Activated T-cell treated with anti-CD3 and anti-CD28 coated beads, Interleukin-2, amount 50 U/mL, for 24 hours (primary cell): ENCODE results near the gene LYSMD4.
A peak's percentile ranks its signal among the peaks of the same experiment; 100 is the strongest.

Source experiments
- DNase-seq: peaks from one replicate; pipeline ENCODE4 v3.0.0-alpha.2; 2020
- H3K27ac Mint-ChIP-seq: 2 replicates; pipeline ENCODE4 v1.8.0; 2020; ENCODE audit warnings: mild to moderate bottlenecking, mixed read lengths
- H3K27me3 Mint-ChIP-seq: 2 replicates; pipeline ENCODE4 v1.8.0; 2020; ENCODE audit warnings: mixed read lengths
- H3K36me3 Mint-ChIP-seq: 2 replicates; pipeline ENCODE4 v1.8.0; 2020; ENCODE audit warnings: low read depth, mixed read lengths
- H3K4me1 Mint-ChIP-seq: 2 replicates; pipeline ENCODE4 v1.8.0; 2020; ENCODE audit warnings: low read depth, mixed read lengths
- H3K4me3 Mint-ChIP-seq: 2 replicates; pipeline ENCODE4 v1.8.0; 2020; ENCODE audit warnings: mild to moderate bottlenecking, moderate library complexity, mixed read lengths
- H3K9me3 Mint-ChIP-seq: 2 replicates; pipeline ENCODE4 v1.8.0; 2020; ENCODE audit warnings: mixed read lengths

The LYSMD4 gene

DNA sequence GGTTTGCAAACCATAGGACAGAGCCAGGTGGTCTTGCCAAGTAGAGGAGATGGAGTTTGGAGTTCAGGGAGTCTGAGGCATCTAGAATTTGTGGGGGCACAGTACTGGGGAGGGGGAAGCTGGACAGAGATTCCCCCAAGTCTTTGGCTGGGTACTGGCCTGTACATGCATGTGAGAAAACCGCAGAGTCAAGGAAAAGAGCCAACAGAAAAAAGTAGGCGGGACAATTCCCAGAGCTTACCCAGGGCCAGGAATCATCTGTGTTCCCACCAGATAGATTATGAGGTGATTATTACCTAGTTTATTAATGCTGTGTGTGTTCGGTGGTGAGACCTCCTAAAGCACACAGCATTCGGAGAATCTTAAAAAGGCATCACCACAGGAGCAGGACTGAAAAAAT, 11.3 kb downstream of the LYSMD4 start:
- H3K4me1 Mint-ChIP-seq: peaks cover 43% of the 10 kb centered on the region

DNA sequence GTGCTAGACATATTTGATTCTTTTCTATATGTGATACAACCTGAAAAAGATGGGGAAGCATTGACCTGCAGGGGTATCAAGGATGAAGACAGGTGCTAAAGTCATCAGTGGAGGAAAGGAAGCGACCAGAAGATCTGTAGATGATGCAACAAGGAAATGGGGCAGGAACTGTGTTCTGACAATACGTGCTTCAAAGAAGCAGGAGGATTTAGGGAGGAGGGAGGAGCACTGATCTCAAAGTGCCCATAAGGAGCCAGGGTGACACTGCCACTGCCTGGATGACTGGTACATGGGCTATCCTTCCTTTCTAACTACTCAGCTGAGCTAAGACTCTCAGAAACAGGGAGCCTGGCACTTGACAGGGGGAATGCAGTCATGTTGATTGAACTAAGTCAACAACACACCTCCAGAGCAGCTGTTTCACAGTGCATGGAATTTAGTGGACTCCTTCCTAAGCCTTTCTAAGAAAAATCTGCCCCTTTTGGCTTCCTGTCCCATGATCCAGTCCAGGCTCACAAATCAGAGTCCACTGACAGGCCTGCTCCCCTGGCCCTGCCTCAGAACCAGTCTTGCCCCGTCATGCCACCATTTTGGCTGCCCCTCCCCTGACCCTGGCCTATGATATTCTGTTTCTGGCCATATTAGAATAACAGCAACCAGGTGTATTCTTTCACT, 12.0 kb downstream of the LYSMD4 start:
- H3K9me3 Mint-ChIP-seq: no peaks in the 10 kb centered on the region
- peaks cover 2% of the 10 kb centered on the region for H3K36me3 Mint-ChIP-seq
- H3K27me3 Mint-ChIP-seq: no peaks in the 10 kb centered on the region
- no peak for DNase-seq
- H3K4me1 Mint-ChIP-seq: peaks cover 43% of the 10 kb centered on the region
- H3K27ac Mint-ChIP-seq: peak overlapping the region; percentile 79
- no peak overlapping the region for H3K4me3 Mint-ChIP-seq

More for the DNA sequence above, 11.3 kb downstream of the LYSMD4 start:
- H3K9me3 Mint-ChIP-seq: no peaks in the 10 kb centered on the region
- H3K27me3 Mint-ChIP-seq: no peaks in the 10 kb centered on the region
- peak overlapping the region; percentile 23 for H3K27ac Mint-ChIP-seq
- no peak for DNase-seq
- no peak overlapping the region for H3K4me3 Mint-ChIP-seq
- no peaks in the 10 kb centered on the region for H3K36me3 Mint-ChIP-seq

DNA sequence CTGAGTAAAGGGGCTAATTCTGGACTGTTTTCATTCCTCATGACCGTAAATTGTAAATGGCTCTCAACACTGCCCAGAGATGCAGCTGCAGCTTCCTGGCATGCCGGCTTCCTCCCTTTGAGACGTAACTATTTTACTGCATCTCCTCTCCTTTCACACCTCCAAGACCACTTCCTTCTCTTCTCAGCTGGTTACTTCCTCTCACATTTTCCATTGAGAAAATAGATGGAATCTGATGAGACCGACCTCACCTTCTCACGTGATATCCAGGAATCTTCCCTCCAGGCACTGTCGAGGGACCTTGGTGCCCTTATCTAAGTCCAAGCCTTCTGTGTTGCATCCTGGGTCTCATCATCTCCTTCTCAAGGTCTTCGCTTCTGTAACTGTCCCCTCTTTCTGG, 12.7 kb downstream of the LYSMD4 start:
- no peaks in the 10 kb centered on the region for H3K9me3 Mint-ChIP-seq
- no peak for DNase-seq
- H3K36me3 Mint-ChIP-seq: peaks cover 5% of the 10 kb centered on the region
- H3K27ac Mint-ChIP-seq: peak overlapping the region; percentile 79
- peak overlapping the region; percentile 26 for H3K4me3 Mint-ChIP-seq
- H3K27me3 Mint-ChIP-seq: no peaks in the 10 kb centered on the region
- H3K4me1 Mint-ChIP-seq: peaks cover 43% of the 10 kb centered on the region

DNA sequence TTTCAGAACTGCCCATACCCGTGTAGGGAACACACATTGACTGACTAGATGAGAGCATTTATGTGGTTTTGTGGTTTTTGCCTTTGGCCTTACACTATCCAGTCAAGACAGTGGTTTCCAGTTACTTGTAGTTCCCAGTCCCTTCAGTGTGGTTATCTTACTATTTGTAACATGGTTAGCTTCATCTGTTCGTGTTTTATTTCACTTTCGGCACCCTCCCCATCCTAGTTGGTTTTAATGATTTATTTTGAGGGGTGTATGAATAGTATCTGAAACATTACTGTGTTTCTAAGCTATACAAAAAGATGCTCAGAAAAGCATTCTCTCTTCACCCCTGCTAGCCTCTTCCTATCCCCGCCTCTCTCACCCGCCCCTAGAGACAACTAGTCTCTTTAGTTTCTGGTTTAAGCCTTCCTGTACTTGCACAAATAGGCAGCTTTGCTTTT, 14.1 kb downstream of the LYSMD4 start:
- Mint-ChIP-seq H3K4me1 (peaks cover 43% of the 10 kb centered on the region), H3K4me3 (no peak overlapping the region), H3K27ac (peak overlapping the region; percentile 30), H3K27me3 (no peaks in the 10 kb centered on the region), H3K9me3 (no peaks in the 10 kb centered on the region), H3K36me3 (peaks cover 14% of the 10 kb centered on the region)
- no peak for DNase-seq

DNA sequence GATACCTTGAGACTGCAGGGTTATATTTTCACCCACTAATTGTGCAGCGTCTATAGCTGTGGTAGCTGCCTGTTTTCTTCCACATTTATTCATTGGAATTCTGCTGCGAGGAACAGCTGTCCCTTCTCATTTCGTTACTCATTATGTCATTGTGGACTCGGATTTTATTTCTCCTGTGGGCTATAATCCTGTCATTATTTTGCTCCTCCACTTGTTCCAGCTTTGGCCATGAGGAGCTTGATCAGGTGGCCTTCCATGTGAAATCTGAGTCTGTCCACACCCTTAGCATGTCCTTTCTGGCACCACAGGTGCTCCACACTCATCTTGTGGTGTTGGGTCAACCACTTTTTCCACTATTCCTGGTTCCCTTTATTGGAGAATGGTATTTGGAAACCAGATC, 14.8 kb downstream of the LYSMD4 start:
- Mint-ChIP-seq H3K27ac (no peak overlapping the region), H3K27me3 (no peaks in the 10 kb centered on the region), H3K36me3 (peaks cover 16% of the 10 kb centered on the region), H3K9me3 (no peaks in the 10 kb centered on the region), H3K4me3 (no peak overlapping the region), H3K4me1 (peaks cover 43% of the 10 kb centered on the region)
- no peak for DNase-seq

DNA sequence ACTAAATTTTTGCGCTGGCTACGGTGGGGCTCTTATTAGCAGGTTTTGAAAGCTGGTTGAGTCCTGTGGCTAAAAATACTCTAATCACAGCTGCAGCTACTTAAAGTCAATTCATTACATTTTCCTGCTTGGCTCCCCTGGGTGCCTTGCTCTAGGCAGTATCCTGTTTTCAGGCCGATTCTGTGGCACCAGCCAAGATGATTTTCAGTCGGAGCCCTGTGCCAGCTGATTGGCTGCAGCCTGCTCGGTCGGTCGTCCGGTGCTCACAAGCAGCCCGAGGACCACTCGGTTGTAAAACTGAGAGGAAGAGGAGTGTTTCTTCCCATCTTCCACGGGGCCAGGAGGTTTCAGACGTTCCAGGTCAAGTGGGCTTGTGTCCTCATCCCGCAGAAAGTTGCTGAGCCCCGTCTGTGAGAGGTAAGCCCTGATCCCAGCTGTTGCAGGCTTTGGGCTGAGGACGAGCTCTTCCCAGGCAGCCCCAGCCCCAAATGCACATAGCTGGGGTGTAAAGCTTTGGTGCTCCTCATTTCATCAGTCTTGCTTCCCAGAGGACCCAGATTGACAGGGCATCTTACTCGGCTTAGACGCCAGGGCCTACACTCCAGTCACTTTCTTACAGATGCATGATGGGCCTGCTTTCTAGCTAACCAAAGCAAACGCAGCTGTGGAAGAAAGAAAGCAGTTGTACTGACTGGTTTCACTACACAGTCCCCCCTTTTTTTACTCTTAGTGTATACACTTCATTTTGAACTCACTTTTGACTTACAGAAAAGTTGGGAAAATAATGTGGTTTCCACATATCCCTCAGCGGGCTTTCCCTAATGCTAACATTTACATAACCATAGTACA, 15.9 kb downstream of the LYSMD4 start:
- no peaks in the 10 kb centered on the region for H3K27me3 Mint-ChIP-seq
- H3K4me3 Mint-ChIP-seq: no peak overlapping the region
- H3K9me3 Mint-ChIP-seq: no peaks in the 10 kb centered on the region
- no peak for DNase-seq
- H3K27ac Mint-ChIP-seq: no peak overlapping the region
- peaks cover 45% of the 10 kb centered on the region for H3K4me1 Mint-ChIP-seq
- peaks cover 23% of the 10 kb centered on the region for H3K36me3 Mint-ChIP-seq

DNA sequence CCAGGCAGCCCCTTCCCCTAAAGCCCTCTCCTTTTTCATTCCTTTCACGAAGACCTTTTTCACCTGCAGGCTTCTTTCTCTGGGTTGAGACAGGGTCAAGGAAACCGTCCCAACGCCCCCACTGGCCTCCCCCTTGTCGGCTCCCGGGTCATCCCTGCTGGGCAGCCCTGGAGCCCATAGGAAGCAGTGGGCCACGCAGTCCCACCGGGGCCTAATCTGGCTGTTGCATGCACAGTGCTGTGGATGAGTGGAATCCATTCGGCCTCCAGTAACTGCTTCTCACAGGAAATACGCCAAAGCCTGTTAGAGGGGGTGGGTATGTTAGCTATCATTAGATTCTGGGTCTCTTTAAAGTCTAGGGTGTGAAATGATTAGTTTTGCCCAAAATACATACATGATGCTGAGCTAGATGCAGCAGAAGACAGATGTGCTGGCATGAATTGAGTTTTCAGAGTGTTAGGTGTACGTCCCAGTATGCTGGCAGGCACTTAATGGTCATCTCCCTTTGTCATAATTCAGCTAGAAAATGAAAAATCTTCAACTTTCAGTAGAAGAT, 16.6 kb downstream of the LYSMD4 start:
- Mint-ChIP-seq H3K4me3 (no peak overlapping the region), H3K27me3 (no peaks in the 10 kb centered on the region), H3K27ac (no peak overlapping the region), H3K9me3 (no peaks in the 10 kb centered on the region), H3K36me3 (peaks cover 31% of the 10 kb centered on the region), H3K4me1 (peaks cover 52% of the 10 kb centered on the region)
- no peak for DNase-seq

DNA sequence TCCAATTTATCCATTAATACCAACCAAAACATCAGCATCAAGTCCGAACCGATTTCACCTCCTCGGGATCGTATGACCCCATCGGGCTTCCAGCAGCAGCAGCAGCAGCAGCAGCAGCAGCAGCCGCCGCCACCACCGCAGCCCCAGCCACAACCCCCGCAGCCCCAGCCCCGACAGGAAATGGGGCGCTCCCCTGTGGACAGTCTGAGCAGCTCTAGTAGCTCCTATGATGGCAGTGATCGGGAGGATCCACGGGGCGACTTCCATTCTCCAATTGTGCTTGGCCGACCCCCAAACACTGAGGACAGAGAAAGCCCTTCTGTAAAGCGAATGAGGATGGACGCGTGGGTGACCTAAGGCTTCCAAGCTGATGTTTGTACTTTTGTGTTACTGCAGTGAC, 20.8 kb downstream of the LYSMD4 start:
- H3K27ac Mint-ChIP-seq: no peak overlapping the region
- peaks cover 67% of the 10 kb centered on the region for H3K36me3 Mint-ChIP-seq
- no peaks in the 10 kb centered on the region for H3K27me3 Mint-ChIP-seq

DNA sequence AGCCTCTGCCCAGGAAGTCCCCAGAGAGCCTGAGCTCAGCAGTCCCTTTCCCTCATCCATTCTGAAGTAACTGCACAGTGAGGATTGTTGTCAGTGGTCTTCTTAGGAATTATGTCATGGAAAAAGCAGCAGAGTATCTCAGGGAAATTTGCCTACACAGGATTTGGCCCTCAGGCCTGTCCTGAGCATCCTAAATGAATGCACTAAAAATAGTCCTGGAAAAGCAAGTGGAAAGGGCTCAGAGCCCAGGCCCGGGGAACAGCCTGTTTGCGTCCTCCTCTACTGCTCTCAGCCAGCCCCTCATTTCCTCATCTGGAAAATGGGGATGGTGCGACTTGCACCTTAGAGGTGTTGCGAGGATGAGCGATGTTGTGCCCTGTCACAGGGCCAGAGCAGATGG, 21.6 kb downstream of the LYSMD4 start:
- Mint-ChIP-seq H3K27me3 (no peaks in the 10 kb centered on the region), H3K4me3 (no peak overlapping the region), H3K4me1 (peaks cover 35% of the 10 kb centered on the region), H3K36me3 (peaks cover 67% of the 10 kb centered on the region), H3K9me3 (no peaks in the 10 kb centered on the region), H3K27ac (peak overlapping the region; percentile 38)
- no peak for DNase-seq

More for the DNA sequence above, 20.8 kb downstream of the LYSMD4 start:
- no peaks in the 10 kb centered on the region for H3K9me3 Mint-ChIP-seq
- H3K4me1 Mint-ChIP-seq: peaks cover 29% of the 10 kb centered on the region
- no peak overlapping the region for H3K4me3 Mint-ChIP-seq
- no peak for DNase-seq

DNA sequence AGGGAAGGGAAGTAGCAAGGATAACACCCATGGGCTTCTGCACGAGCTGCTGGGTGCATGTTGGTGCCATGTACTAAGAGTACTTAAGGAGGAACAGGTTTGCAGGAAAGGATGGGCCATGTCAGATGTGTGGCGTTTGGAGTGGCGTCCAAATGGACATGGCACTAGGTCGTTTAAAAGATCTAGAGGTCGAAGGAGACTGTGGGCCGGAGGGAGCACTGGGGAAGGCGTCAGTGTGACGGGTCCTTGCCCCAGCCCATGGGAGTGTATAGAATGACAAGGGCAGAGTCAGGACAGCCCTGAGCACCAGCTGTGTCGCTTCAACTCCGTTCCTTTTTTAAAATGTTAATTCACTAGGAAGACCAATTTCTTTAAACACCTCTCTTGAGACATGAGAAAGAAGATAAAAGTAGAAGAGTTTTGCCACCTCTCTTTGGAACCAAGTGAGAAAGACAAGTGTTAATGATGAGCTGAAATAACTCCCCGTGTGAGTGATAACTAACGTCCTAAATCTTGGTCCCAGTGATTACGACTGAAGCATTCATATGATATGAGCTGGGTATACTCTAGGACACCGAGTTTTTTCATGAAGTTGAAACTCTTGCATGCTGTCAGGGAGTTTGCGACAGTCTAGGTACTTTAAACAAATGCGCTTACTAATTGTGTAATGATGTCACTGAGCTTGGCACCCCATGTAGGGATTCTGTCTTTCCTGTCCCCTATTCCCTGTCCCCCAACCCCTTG, 23.8 kb downstream of the LYSMD4 start:
- H3K27ac Mint-ChIP-seq: peak overlapping the region; percentile 0
- peaks cover 47% of the 10 kb centered on the region for H3K4me1 Mint-ChIP-seq
- DNase-seq: no peak
- H3K36me3 Mint-ChIP-seq: peaks cover 53% of the 10 kb centered on the region
- H3K4me3 Mint-ChIP-seq: no peak overlapping the region
- no peaks in the 10 kb centered on the region for H3K9me3 Mint-ChIP-seq
- no peaks in the 10 kb centered on the region for H3K27me3 Mint-ChIP-seq

DNA sequence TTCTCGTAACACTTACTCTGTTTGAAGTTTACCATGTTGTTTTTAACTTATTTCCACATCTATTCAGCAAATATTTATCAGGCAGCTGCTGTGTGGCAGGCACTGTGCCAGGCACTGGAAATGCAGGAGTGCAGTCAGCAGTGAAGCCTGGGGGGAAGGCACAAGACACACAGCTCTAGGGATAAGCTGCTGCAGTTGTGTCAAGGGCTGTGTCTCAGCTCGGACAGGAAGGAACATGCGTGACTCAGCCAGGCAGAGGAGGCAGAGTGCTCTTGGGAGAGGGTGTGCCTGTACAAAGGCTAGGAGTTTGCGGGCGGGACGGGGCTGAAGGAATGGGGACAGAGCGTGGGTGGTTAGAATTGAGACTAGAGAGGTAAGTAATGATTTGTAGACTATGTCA, 24.7 kb downstream of the LYSMD4 start:
- no peak overlapping the region for H3K4me3 Mint-ChIP-seq
- H3K27ac Mint-ChIP-seq: peak overlapping the region; percentile 9
- no peak for DNase-seq
- no peaks in the 10 kb centered on the region for H3K27me3 Mint-ChIP-seq
- H3K9me3 Mint-ChIP-seq: no peaks in the 10 kb centered on the region
- H3K36me3 Mint-ChIP-seq: peaks cover 51% of the 10 kb centered on the region
- H3K4me1 Mint-ChIP-seq: peaks cover 56% of the 10 kb centered on the region

DNA sequence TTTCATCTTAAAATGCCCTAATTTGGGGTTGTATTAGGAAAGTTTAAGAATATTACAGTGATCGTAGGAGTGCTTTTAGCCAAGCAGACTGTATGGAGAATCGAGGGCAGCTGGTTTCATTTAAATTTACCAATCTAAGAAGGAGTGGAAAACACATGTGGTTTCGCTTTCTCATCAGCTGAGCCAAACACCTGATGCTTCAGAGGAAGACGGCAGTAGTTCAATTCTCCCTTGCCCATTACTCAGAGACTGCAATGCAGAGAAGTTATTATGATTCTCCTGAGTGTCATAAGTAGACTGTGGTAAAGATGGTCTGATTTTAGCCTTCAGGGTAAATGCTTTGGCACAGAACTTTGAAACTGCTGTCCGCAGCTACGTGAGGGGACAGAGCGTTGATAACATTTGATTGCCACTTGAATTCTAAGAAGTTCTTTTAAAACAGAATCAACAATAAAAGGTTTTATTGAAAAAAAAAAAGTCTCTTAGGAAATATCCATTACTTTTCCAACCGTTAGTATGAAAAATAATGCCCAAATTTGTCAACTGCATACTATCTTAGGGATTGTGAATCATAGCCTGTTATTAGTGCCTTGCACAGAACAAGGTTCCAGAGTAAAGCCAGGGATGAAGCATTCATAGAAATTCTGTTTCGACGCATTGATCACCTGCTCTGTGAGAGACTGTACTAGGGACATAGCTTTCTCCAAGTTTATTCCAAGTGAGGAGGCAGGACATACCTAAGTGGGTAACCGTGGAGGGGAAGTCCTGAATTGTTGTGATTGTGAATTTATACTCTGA, 25.6 kb downstream of the LYSMD4 start:
- H3K4me3 Mint-ChIP-seq: peak overlapping the region; percentile 61
- H3K4me1 Mint-ChIP-seq: peaks cover 64% of the 10 kb centered on the region
- no peak for DNase-seq
- peak overlapping the region; percentile 88 for H3K27ac Mint-ChIP-seq
- H3K27me3 Mint-ChIP-seq: no peaks in the 10 kb centered on the region
- peaks cover 46% of the 10 kb centered on the region for H3K36me3 Mint-ChIP-seq
- H3K9me3 Mint-ChIP-seq: no peaks in the 10 kb centered on the region

DNA sequence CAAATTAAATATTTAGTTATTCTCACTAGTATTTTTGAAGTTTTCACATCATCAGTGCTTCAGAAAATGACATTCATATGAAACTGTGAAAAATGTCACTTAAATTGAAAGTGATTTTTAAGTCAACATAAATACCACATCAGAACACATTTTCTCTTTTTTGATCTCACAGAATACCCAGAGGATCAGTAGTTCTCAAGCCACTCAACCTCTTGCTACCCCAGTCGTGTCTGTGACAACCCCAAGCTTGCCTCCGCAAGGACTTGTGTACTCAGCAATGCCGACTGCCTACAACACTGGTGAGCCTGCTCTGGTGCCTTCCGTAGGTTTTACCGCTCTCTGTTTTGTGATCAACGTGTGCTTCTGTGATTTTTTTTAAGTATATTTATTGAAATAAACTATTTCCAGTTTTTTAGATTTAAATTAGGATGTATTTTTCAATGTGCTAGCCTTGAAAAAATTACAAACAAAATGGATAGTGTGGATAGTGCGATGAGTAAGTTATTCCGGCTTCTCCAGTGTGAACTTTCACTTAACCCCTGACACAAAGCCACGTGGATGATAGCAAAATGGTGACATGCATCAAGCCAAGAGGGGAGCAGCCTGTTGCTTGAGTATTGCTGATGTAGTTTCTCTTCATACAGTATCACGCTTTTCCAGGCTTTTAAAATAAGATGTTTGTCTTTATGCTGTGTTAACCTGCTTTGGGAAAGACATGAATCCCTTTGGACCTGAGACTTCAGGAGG, 26.5 kb downstream of the LYSMD4 start:
- Mint-ChIP-seq H3K27me3 (no peaks in the 10 kb centered on the region), H3K9me3 (no peaks in the 10 kb centered on the region), H3K4me1 (peaks cover 58% of the 10 kb centered on the region), H3K36me3 (peaks cover 37% of the 10 kb centered on the region), H3K4me3 (peak overlapping the region; percentile 61), H3K27ac (peak overlapping the region; percentile 88)
- no peak for DNase-seq
